Keratinocyte (primary cell): ENCODE measurements around the gene NHLRC2. TPM values are rescaled to one million over a fixed set of nuclear protein-coding genes. Genes with fewer than 3 reads are reported as not detected.

ENCODE experiments used
- DNase-seq: peaks from one replicate; pipeline ENCODE4 v3.0.0-alpha.2; 2011; ENCODE audit warnings: low read depth, missing footprints, low spot score
- FAIRE-seq: peaks from 2 replicates; lab custom pipeline; 2011; peaks lifted over from hg19 to GRCh38; lab: Jason Lieb, UNC
- H2AFZ ChIP-seq: 2 replicates; pipeline ENCODE4 v1.6.0; 2012; ENCODE audit warnings: low read length, control low read depth, inconsistent platforms; ENCODE audit not compliant: control insufficient read depth
- H3K27ac ChIP-seq: 2 replicates; pipeline ENCODE4 v1.5.1; 2011; ENCODE audit warnings: low read length; ENCODE audit not compliant: control insufficient read depth, insufficient read depth
- H3K27me3 ChIP-seq: 3 replicates; pipeline ENCODE4 v1.6.0; 2011; ENCODE audit warnings: low read length; ENCODE audit not compliant: control insufficient read depth, insufficient read depth; ENCODE audit errors: extremely low read depth
- H3K36me3 ChIP-seq, 2 experiments: 2 replicates in 1 of 2; 3 replicates in 1 of 2; pipeline ENCODE4 v1.5.1; 2011; ENCODE audit warnings: low read length in 2 of 2, mild to moderate bottlenecking in 1 of 2; ENCODE audit not compliant: control insufficient read depth in 2 of 2, insufficient read depth in 2 of 2; ENCODE audit errors: extremely low read depth in 1 of 2
- H3K4me1 ChIP-seq: 3 replicates; pipeline ENCODE4 v1.5.1; 2011; ENCODE audit warnings: low read length; ENCODE audit not compliant: control insufficient read depth, insufficient read depth; ENCODE audit errors: extremely low read depth
- H3K4me2 ChIP-seq: 3 replicates; pipeline ENCODE4 v1.6.0; 2011; ENCODE audit warnings: low read depth, low read length; ENCODE audit not compliant: control insufficient read depth, insufficient read depth; ENCODE audit errors: extremely low read depth
- H3K4me3 ChIP-seq, 3 experiments: fragments of 200-600 bp in 1 of 3; sonication (generic) in 1 of 3; 2 replicates in 2 of 3; 3 replicates in 1 of 3; pipeline ENCODE4 v1.5.1; 2011 to 2016; ENCODE audit warnings: low read length in 3 of 3, mild to moderate bottlenecking in 3 of 3, control low read depth in 2 of 3, inconsistent platforms in 1 of 3, low read depth in 1 of 3, mixed read lengths in 1 of 3, mixed run types in 1 of 3, moderate library complexity in 1 of 3; ENCODE audit not compliant: control insufficient read depth in 2 of 3, insufficient read depth in 2 of 3; ENCODE audit errors: extremely low read depth in 1 of 3
- H3K79me2 ChIP-seq: 2 replicates; pipeline ENCODE4 v1.6.0; 2012; ENCODE audit warnings: low read length; ENCODE audit not compliant: control insufficient read depth, insufficient read depth
- H3K9ac ChIP-seq: 3 replicates; pipeline ENCODE4 v1.6.0; 2011; ENCODE audit warnings: low read length; ENCODE audit not compliant: control insufficient read depth, insufficient read depth; ENCODE audit errors: extremely low read depth
- H3K9me1 ChIP-seq: 3 replicates; pipeline ENCODE4 v1.6.0; 2011; ENCODE audit warnings: low read length; ENCODE audit not compliant: control insufficient read depth, insufficient read depth; ENCODE audit errors: extremely low read depth
- H3K9me3 ChIP-seq: 2 replicates; pipeline ENCODE4 v1.5.1; 2012; ENCODE audit warnings: low read depth, low read length; ENCODE audit not compliant: control insufficient read depth
- H4K20me1 ChIP-seq: 3 replicates; pipeline ENCODE4 v1.6.0; 2011; ENCODE audit warnings: low read length; ENCODE audit not compliant: control insufficient read depth, insufficient read depth; ENCODE audit errors: extremely low read depth
- CTCF ChIP-seq, 3 experiments: IDR thresholded peaks in 1 of 3; conservative IDR thresholded peaks in 1 of 3; optimal IDR thresholded peaks in 1 of 3; 2 replicates in 2 of 3; 3 replicates in 1 of 3; pipeline versions ENCODE3 to v1.5.1; 2011; ENCODE audit warnings: low read length in 3 of 3, mild to moderate bottlenecking in 3 of 3, moderate library complexity in 2 of 3, control low read depth in 1 of 3, inconsistent platforms in 1 of 3; ENCODE audit not compliant: insufficient read depth in 2 of 3; ENCODE audit errors: extremely low read depth in 1 of 3
- EZH2 ChIP-seq: IDR thresholded peaks from one replicate; pipeline ENCODE4 v1.6.1; 2012; ENCODE audit warnings: inconsistent platforms, mild to moderate bottlenecking, low read length, moderate library complexity
- dilution Hi-C: fragments of 300-500 bp; cut with MboI; formaldehyde crosslinking; loops from one replicate; pipeline ENCODE4 v1.7.0; 2020; ENCODE audit warnings: low sequenced_read_pairs; ENCODE audit not compliant: extremely low pct_ligation_motif_present
- polyA plus RNA-seq, 5 experiments: library from polyadenylated mRNA; depleted of rRNA in 3 of 5; stranded (reverse) in 3 of 5; stranded (forward) in 1 of 5; unstranded in 1 of 5; fragments of >200 nt; gene quantifications; 1 replicate in 1 of 5; 2 replicates in 3 of 5; 3 replicates in 1 of 5; pipeline versions ENCODE4 v1.2.1 to v1.2.3, GENCODE V29; 2011 to 2012; ENCODE audit warnings: missing spikeins in 2 of 5, low read depth in 1 of 5, low replicate concordance in 1 of 5

NHLRC2 gene
- polyA plus RNA-seq, 1 donor (not counting 4 experiments of a cell fraction or from before 2014, with no cell fraction given): 7.5 TPM

GRCh38 chr10:113960617-113961181 is 106.2 kb downstream of the NHLRC2 start:
- Histone ChIP-seq H4K20me1 (no peaks in the 10 kb centered on the region), H3K4me3 (no peak overlapping the region), H3K9me1 (no peaks in the 10 kb centered on the region), H3K27ac (no peak overlapping the region), H3K36me3 (no peaks in the 10 kb centered on the region), H3K4me2 (no peak overlapping the region), H2AFZ (no peak overlapping the region), H3K4me1 (peaks cover 15% of the 10 kb centered on the region), H3K9ac (no peak overlapping the region), H3K9me3 (no peaks in the 10 kb centered on the region), H3K27me3 (no peaks in the 10 kb centered on the region), H3K79me2 (no peaks in the 10 kb centered on the region)
- TF ChIP-seq CTCF (optimal IDR thresholded peaks at IDR 0.05 in 1 of 3, IDR thresholded peaks at IDR 0.05 in 1 of 3, conservative IDR thresholded peaks at IDR 0.05 in 1 of 3; ENCODE audit: extremely low read depth in 1 of 3, insufficient read depth in 2 of 3, low read length in 3 of 3): no peak
- DNase-seq: no peak
- dilution Hi-C loops: no loop called here
- FAIRE-seq: no peak

GRCh38 chr10:113961182-113962031 is 106.9 kb downstream of the NHLRC2 start:
- Histone ChIP-seq H3K9me1 (no peaks in the 10 kb centered on the region), H3K4me1 (peaks cover 15% of the 10 kb centered on the region), H3K4me3 (no peak overlapping the region), H3K4me2 (no peak overlapping the region), H3K9ac (no peak overlapping the region), H3K27me3 (no peaks in the 10 kb centered on the region), H4K20me1 (no peaks in the 10 kb centered on the region), H3K36me3 (no peaks in the 10 kb centered on the region), H3K27ac (no peak overlapping the region), H2AFZ (no peak overlapping the region), H3K79me2 (no peaks in the 10 kb centered on the region), H3K9me3 (no peaks in the 10 kb centered on the region)
- no peak for FAIRE-seq
- no peak for DNase-seq
- dilution Hi-C loops: no loop called here
- TF ChIP-seq EZH2 (no peak), CTCF (optimal IDR thresholded peaks at IDR 0.05 in 1 of 3, IDR thresholded peaks at IDR 0.05 in 1 of 3, conservative IDR thresholded peaks at IDR 0.05 in 1 of 3; ENCODE audit: extremely low read depth in 1 of 3, insufficient read depth in 2 of 3, low read length in 3 of 3) (no peak)
